Measurements from ENCODE around the gene PFKM.
"Not testable (repeated sequence)": the region's sequence is repeated elsewhere in the genome, so short reads cannot be mapped to it uniquely, and the experiment has no call there.

The PFKM gene

GRCh38 chr12:48135027-48135426 is 15.9 kb downstream of the PFKM start:
- peaks cover 55% of the 10 kb centered on the region for H3K36me3 ChIP-seq (replicated peaks)

GRCh38 chr12:48142818-48143674 is 23.9 kb downstream of the PFKM start:
- TF ChIP-seq CTCF (IDR thresholded peaks at IDR 0.05; ENCODE audit: low read depth, low read length, missing control alignments), result no peak
- Histone ChIP-seq H3K4me3 (ENCODE audit: low read depth, low read length) (no peak overlapping the region), H3K27me3 (replicated peaks) (no peaks in the 10 kb centered on the region), H3K27ac (no peak overlapping the region), H3K36me3 (replicated peaks) (peaks cover 67% of the 10 kb centered on the region)
- no peak for DNase-seq
- in situ Hi-C loops (cut with HindIII; ENCODE audit: low pct_ligation_motif_present, low sequenced_read_pairs), result no loop called here

More at GRCh38 chr12:48135027-48135426, 15.9 kb downstream of the PFKM start:
- no peak overlapping the region for H3K4me3 ChIP-seq (ENCODE audit: low read depth, low read length)
- DNase-seq, result no peak
- H3K27me3 ChIP-seq (replicated peaks), result no peaks in the 10 kb centered on the region
- H3K27ac ChIP-seq, result no peak overlapping the region
- TF ChIP-seq CTCF (IDR thresholded peaks at IDR 0.05; ENCODE audit: low read depth, low read length, missing control alignments), result no peak
- in situ Hi-C loops (cut with HindIII; ENCODE audit: low pct_ligation_motif_present, low sequenced_read_pairs), result no loop called here

GRCh38 chr12:48143898-48144297 is 24.7 kb downstream of the PFKM start:
- no peak for DNase-seq
- in situ Hi-C loops (cut with HindIII; ENCODE audit: low pct_ligation_motif_present, low sequenced_read_pairs), result no loop called here
- H3K27ac ChIP-seq, result no peak overlapping the region
- H3K36me3 ChIP-seq (replicated peaks), result peaks cover 72% of the 10 kb centered on the region
- no peaks in the 10 kb centered on the region for H3K27me3 ChIP-seq (replicated peaks)
- no peak for TF ChIP-seq CTCF (IDR thresholded peaks at IDR 0.05; ENCODE audit: low read depth, low read length, missing control alignments)
- no peak overlapping the region for H3K4me3 ChIP-seq (ENCODE audit: low read depth, low read length)

GRCh38 chr12:48145981-48146380 is 26.8 kb downstream of the PFKM start:
- in situ Hi-C loops (cut with HindIII; ENCODE audit: low pct_ligation_motif_present, low sequenced_read_pairs), result no loop called here
- DNase-seq, result no peak
- H3K27ac ChIP-seq, result no peak overlapping the region
- H3K4me3 ChIP-seq (ENCODE audit: low read depth, low read length), result no peak overlapping the region
- TF ChIP-seq CTCF (IDR thresholded peaks at IDR 0.05; ENCODE audit: low read depth, low read length, missing control alignments), result no peak
- H3K36me3 ChIP-seq (replicated peaks), result peaks cover 78% of the 10 kb centered on the region
- no peaks in the 10 kb centered on the region for H3K27me3 ChIP-seq (replicated peaks)

GRCh38 chr12:48151103-48151771 is 32.1 kb downstream of the PFKM start:
- no peaks in the 10 kb centered on the region for H3K27me3 ChIP-seq (replicated peaks)
- H3K36me3 ChIP-seq (replicated peaks), result peaks cover 46% of the 10 kb centered on the region
- H3K27ac ChIP-seq, result no peak overlapping the region
- TF ChIP-seq CTCF (IDR thresholded peaks at IDR 0.05; ENCODE audit: low read depth, low read length, missing control alignments), result no peak
- no peak for DNase-seq
- H3K4me3 ChIP-seq (ENCODE audit: low read depth, low read length), result no peak overlapping the region
- in situ Hi-C loops (cut with HindIII; ENCODE audit: low pct_ligation_motif_present, low sequenced_read_pairs), result no loop called here

- H3K27me3 ChIP-seq (replicated peaks); H3K4me3 ChIP-seq (ENCODE audit: low read depth, low read length); in situ Hi-C loops (cut with HindIII; ENCODE audit: low pct_ligation_motif_present, low sequenced_read_pairs); DNase-seq; H3K27ac ChIP-seq: not testable (repeated sequence)
- peaks cover 12% of the 10 kb centered on the region for H3K36me3 ChIP-seq (replicated peaks)
Observed at GRCh38 chr12:48155786-48156185, 36.6 kb downstream of the PFKM start.

All from brain microvascular endothelial cell (primary cell).